CD4-positive, alpha-beta T cell treated with Interleukin-10 for 1 hour (primary cell): Measurements from ENCODE around the gene FAM83G.

ENCODE experiments used
- DNase-seq: peaks from one replicate; pipeline ENCODE4 v3.0.0-alpha.2; 2020

Gene FAM83G

GRCh38 chr17:18987862-18988545 lies 16.6 kb downstream of the FAM83G start:
- DNase-seq = no peak

- no peak for DNase-seq
These were observed 17.3 kb downstream of the FAM83G start for GRCh38 chr17:18987230-18987610.

- no peak for DNase-seq
These were observed 17.9 kb downstream of the FAM83G start for GRCh38 chr17:18986541-18987229.

GRCh38 chr17:18985475-18985874 lies 19.1 kb downstream of the FAM83G start:
- no peak for DNase-seq

- DNase-seq = no peak
These were observed 20.1 kb downstream of the FAM83G start for GRCh38 chr17:18984273-18985114.

- no peak for DNase-seq
These were observed 22.7 kb downstream of the FAM83G start for GRCh38 chr17:18981642-18982424.

GRCh38 chr17:18981335-18981641 lies 23.3 kb downstream of the FAM83G start:
- no peak for DNase-seq

GRCh38 chr17:18980682-18981334 lies 23.8 kb downstream of the FAM83G start:
- DNase-seq = no peak

GRCh38 chr17:18978655-18979054 lies 25.9 kb downstream of the FAM83G start:
- DNase-seq = no peak

GRCh38 chr17:18978050-18978449 lies 26.5 kb downstream of the FAM83G start:
- DNase-seq = no peak

GRCh38 chr17:18977646-18978045 lies 26.9 kb downstream of the FAM83G start:
- no peak for DNase-seq

GRCh38 chr17:18977021-18977420 lies 27.5 kb downstream of the FAM83G start:
- DNase-seq = no peak

GRCh38 chr17:18976201-18976600 lies 28.4 kb downstream of the FAM83G start:
- DNase-seq = no peak

- no peak for DNase-seq
These were observed 29.0 kb downstream of the FAM83G start for GRCh38 chr17:18975597-18975996.

GRCh38 chr17:18974407-18975149 lies 30.0 kb downstream of the FAM83G start:
- no peak for DNase-seq

GRCh38 chr17:18971801-18972200 lies 32.8 kb downstream of the FAM83G start:
- DNase-seq = no peak

- DNase-seq = no peak
These were observed 33.7 kb downstream of the FAM83G start for GRCh38 chr17:18970582-18971480.

- DNase-seq = no peak
These were observed 35.3 kb downstream of the FAM83G start for GRCh38 chr17:18968945-18969887.

- DNase-seq = no peak
These were observed 36.2 kb downstream of the FAM83G start for GRCh38 chr17:18968345-18968744.

- DNase-seq = no peak
These were observed 36.6 kb downstream of the FAM83G start for GRCh38 chr17:18967916-18968315.
